ENCODE measurements around the gene F2R.
"Not testable (repeated sequence)": the region's sequence is repeated elsewhere in the genome, so short reads cannot be mapped to it uniquely, and the experiment has no call there.

F2R gene

GRCh38 chr5:76723266-76723665, 7.3 kb downstream of the F2R start:
- Mint-ChIP-seq H3K9me3 (ENCODE audit: low read depth) (peaks cover 5% of the 10 kb centered on the region), H3K27me3 (peaks cover 5% of the 10 kb centered on the region), H3K4me1 (ENCODE audit: low read depth) (no peaks in the 10 kb centered on the region), H3K27ac (no peak overlapping the region), H3K36me3 (no peaks in the 10 kb centered on the region), H3K4me3 (no peak overlapping the region)

- peaks cover 6% of the 10 kb centered on the region for H3K9me3 Mint-ChIP-seq (ENCODE audit: low read depth)
- no peak overlapping the region for H3K27ac Mint-ChIP-seq
- H3K4me1 Mint-ChIP-seq (ENCODE audit: low read depth) = no peaks in the 10 kb centered on the region
- H3K27me3 Mint-ChIP-seq = peaks cover 2% of the 10 kb centered on the region
- no peaks in the 10 kb centered on the region for H3K36me3 Mint-ChIP-seq
- no peak overlapping the region for H3K4me3 Mint-ChIP-seq
Observed at GRCh38 chr5:76723906-76724305, 8.0 kb downstream of the F2R start.

DNA sequence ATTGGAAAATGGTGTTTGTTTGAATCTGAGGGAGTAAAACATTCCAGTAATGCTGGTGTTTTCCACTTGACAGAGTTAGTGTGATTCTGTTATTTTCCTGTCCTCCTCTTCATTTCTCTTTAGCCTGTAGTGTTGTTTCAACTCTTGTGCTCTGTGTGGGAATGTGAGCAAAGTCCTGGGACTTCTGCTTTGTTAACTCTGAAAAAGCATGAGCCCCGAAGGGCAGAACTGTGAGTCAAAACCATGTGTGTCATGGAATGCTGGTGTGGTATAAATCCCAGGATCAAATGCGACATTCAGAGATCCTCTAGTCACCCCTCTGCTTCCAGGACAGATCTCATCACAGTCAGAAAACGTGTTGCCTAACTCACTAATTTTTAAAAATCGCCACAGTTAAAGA, 8.9 kb downstream of the F2R start:
- H3K36me3 Mint-ChIP-seq = peaks cover 9% of the 10 kb centered on the region
- no peak overlapping the region for H3K27ac Mint-ChIP-seq
- no peaks in the 10 kb centered on the region for H3K4me1 Mint-ChIP-seq (ENCODE audit: low read depth)
- peaks cover 16% of the 10 kb centered on the region for H3K9me3 Mint-ChIP-seq (ENCODE audit: low read depth)
- peaks cover 3% of the 10 kb centered on the region for H3K27me3 Mint-ChIP-seq
- no peak overlapping the region for H3K4me3 Mint-ChIP-seq

GRCh38 chr5:76728965-76729364, 13.0 kb downstream of the F2R start:
- peaks cover 26% of the 10 kb centered on the region for H3K9me3 Mint-ChIP-seq (ENCODE audit: low read depth)
- no peak overlapping the region for H3K27ac Mint-ChIP-seq
- peaks cover 5% of the 10 kb centered on the region for H3K27me3 Mint-ChIP-seq
- no peak overlapping the region for H3K4me3 Mint-ChIP-seq
- no peaks in the 10 kb centered on the region for H3K4me1 Mint-ChIP-seq (ENCODE audit: low read depth)
- H3K36me3 Mint-ChIP-seq = peaks cover 19% of the 10 kb centered on the region

GRCh38 chr5:76729373-76730290, 13.7 kb downstream of the F2R start:
- H3K27me3 Mint-ChIP-seq = peaks cover 5% of the 10 kb centered on the region
- peaks cover 19% of the 10 kb centered on the region for H3K36me3 Mint-ChIP-seq
- H3K4me1 Mint-ChIP-seq (ENCODE audit: low read depth) = no peaks in the 10 kb centered on the region
- H3K27ac Mint-ChIP-seq = no peak overlapping the region
- H3K9me3 Mint-ChIP-seq (ENCODE audit: low read depth) = peaks cover 26% of the 10 kb centered on the region
- no peak overlapping the region for H3K4me3 Mint-ChIP-seq

- peaks cover 5% of the 10 kb centered on the region for H3K27me3 Mint-ChIP-seq
- peaks cover 21% of the 10 kb centered on the region for H3K9me3 Mint-ChIP-seq (ENCODE audit: low read depth)
- H3K4me1 Mint-ChIP-seq (ENCODE audit: low read depth) = peaks cover 5% of the 10 kb centered on the region
- H3K4me3 Mint-ChIP-seq = no peak overlapping the region
- H3K36me3 Mint-ChIP-seq = peaks cover 19% of the 10 kb centered on the region
- no peak overlapping the region for H3K27ac Mint-ChIP-seq
Observed at GRCh38 chr5:76732405-76733048, 16.6 kb downstream of the F2R start.

GRCh38 chr5:76733049-76733417, 17.1 kb downstream of the F2R start:
- H3K4me1 Mint-ChIP-seq (ENCODE audit: low read depth) = peaks cover 6% of the 10 kb centered on the region
- no peak overlapping the region for H3K4me3 Mint-ChIP-seq
- peaks cover 21% of the 10 kb centered on the region for H3K9me3 Mint-ChIP-seq (ENCODE audit: low read depth)
- H3K27me3 Mint-ChIP-seq = peaks cover 5% of the 10 kb centered on the region
- H3K36me3 Mint-ChIP-seq = peaks cover 19% of the 10 kb centered on the region
- no peak overlapping the region for H3K27ac Mint-ChIP-seq

- Mint-ChIP-seq H3K4me1 (ENCODE audit: low read depth) (peaks cover 24% of the 10 kb centered on the region), H3K27ac (no peak overlapping the region), H3K27me3 (peaks cover 3% of the 10 kb centered on the region), H3K9me3 (ENCODE audit: low read depth) (peaks cover under 1% of the 10 kb centered on the region), H3K36me3 (peaks cover under 1% of the 10 kb centered on the region), H3K4me3 (no peak overlapping the region)
Observed at GRCh38 chr5:76735762-76736545, 20.0 kb downstream of the F2R start.

DNA sequence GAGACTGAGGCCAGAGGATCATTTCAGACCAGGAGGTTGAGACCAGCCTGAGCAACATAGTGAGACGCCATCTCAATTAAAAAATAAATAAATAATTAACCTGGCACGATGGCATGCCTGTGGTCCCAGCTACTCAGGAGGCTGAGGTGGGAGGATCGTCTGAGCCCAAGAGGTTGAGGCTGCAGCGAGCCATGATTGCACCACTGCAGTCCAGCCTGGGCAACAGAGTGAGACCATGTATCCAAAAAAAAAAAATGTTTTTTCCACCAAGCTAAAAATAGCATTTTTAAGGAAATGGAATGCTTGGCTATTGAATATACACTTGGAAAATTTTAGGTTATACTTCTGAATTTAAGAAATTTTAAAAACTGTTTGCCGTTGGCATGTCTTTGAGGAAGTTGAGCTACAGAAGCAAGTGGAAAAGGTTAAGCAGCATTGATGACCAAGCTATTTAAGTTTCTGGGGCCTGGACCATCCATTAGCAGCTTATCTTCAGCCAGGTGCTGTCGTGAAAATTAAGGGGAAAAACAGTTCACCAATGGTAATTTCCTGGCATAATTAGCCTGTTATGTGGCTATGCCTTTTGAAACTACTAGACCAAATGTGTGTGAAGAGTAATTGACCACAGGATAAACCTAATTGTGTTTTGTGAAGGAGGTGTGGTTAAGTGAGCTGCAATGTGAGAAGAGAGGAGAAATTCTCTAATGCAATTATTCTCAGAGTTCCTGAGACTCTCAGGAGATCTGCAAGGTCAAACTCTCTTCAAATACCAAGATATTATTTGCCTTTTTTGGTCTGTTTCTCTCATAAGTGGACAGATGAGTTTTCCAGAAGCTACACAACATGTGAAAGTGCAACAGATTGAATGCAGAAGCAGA, 21.0 kb downstream of the F2R start:
- Mint-ChIP-seq H3K27ac (peak overlapping the region; percentile 5), H3K9me3 (ENCODE audit: low read depth) (no peaks in the 10 kb centered on the region), H3K4me1 (ENCODE audit: low read depth) (peaks cover 29% of the 10 kb centered on the region), H3K27me3 (peaks cover 3% of the 10 kb centered on the region), H3K36me3 (no peaks in the 10 kb centered on the region), H3K4me3 (peak overlapping the region; percentile 40)

DNA sequence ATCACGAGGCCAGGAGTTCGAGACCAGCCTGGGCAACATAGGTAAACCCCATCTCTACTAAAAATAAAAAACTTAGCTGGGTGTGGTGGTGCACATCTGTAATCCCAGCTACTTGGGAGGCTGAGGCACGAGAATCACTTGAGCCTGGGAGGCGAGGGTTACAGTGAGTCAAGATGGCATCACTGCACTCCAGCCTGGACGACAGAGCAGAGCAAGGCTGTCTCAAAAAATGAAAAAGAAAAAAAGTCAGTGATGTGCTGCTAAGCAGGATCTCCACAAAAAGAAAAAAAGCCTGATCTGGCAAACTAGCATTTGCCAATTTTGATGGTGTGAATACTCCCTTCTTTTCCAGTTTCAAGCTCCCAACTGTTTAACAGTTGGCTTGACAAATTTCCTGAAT, 21.9 kb downstream of the F2R start:
- no peak overlapping the region for H3K27ac Mint-ChIP-seq
- peaks cover 29% of the 10 kb centered on the region for H3K4me1 Mint-ChIP-seq (ENCODE audit: low read depth)

GRCh38 chr5:76741506-76741905, 25.6 kb downstream of the F2R start:
- H3K27ac Mint-ChIP-seq; H3K9me3 Mint-ChIP-seq (ENCODE audit: low read depth); H3K4me3 Mint-ChIP-seq; H3K27me3 Mint-ChIP-seq; H3K36me3 Mint-ChIP-seq: not testable (repeated sequence)
- peaks cover 29% of the 10 kb centered on the region for H3K4me1 Mint-ChIP-seq (ENCODE audit: low read depth)

More for the DNA sequence above, 21.9 kb downstream of the F2R start:
- Mint-ChIP-seq H3K36me3 (no peaks in the 10 kb centered on the region), H3K27me3 (peaks cover 3% of the 10 kb centered on the region), H3K9me3 (ENCODE audit: low read depth) (no peaks in the 10 kb centered on the region), H3K4me3 (no peak overlapping the region)

DNA sequence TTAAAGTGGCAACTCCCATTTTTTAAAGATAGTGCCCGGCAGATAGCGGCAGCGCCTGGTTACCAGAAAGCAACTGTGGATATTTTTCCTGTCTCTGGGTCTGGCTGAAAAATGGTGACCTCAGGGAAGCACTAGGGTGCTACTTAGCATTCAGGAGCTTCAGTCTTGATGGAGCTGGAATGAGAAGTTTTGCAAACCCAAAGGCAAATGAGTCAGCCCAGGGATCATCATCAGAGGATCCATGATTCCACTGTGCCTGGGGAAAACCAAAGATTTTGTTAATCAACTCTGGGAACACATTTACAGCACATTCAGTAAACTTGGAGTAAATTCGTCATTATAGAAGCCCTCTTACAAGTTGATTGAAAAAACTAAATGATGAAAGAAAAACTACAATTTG, 26.7 kb downstream of the F2R start:
- Mint-ChIP-seq H3K4me3 (no peak overlapping the region), H3K9me3 (ENCODE audit: low read depth) (no peaks in the 10 kb centered on the region), H3K4me1 (ENCODE audit: low read depth) (peaks cover 24% of the 10 kb centered on the region), H3K36me3 (no peaks in the 10 kb centered on the region), H3K27me3 (no peaks in the 10 kb centered on the region), H3K27ac (no peak overlapping the region)

DNA sequence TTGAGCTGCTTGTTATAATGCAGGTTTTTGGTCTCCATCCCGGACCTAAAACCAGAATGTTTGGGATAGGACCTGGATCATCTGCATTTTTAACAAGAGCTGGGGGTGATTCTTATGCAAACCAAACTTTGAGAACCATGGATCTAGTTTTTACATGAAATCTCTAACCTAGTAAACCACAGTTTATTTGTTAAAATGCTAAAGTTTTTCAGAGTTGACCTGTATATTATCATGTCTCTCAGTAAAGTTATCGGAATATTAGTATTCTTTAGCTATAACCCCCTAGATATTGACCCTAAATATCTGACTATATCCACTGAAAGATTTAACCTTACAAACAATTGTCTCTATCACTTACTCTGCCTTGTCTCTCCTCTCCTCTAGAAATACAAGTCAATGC, 28.7 kb downstream of the F2R start:
- Mint-ChIP-seq H3K4me3 (no peak overlapping the region), H3K27me3 (peaks cover 4% of the 10 kb centered on the region), H3K27ac (no peak overlapping the region), H3K36me3 (no peaks in the 10 kb centered on the region), H3K9me3 (ENCODE audit: low read depth) (no peaks in the 10 kb centered on the region), H3K4me1 (ENCODE audit: low read depth) (peaks cover 7% of the 10 kb centered on the region)

DNA sequence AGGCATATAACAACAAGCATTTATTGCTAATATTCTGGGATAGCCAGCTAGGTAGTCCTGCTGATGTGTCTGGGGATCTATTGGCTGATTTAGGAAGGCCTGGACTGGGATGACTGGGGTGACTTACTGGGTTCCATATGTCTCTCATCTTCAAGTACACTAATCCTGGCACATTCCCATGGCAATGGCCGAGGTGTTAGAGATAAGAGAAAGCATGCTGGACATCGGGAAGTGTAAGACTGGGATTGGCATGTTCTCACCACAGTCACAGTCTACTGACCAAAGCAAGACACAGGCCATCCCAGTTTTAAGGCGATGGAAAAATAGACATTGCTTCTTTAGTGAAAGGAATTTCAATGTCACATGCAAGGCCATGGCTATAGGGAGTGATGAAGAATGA, 29.7 kb downstream of the F2R start:
- peaks cover 5% of the 10 kb centered on the region for H3K4me1 Mint-ChIP-seq (ENCODE audit: low read depth)
- H3K4me3 Mint-ChIP-seq = no peak overlapping the region
- H3K9me3 Mint-ChIP-seq (ENCODE audit: low read depth) = no peaks in the 10 kb centered on the region
- H3K27me3 Mint-ChIP-seq = peaks cover 4% of the 10 kb centered on the region
- no peak overlapping the region for H3K27ac Mint-ChIP-seq
- H3K36me3 Mint-ChIP-seq = no peaks in the 10 kb centered on the region
